RWPE2 (cell line): Measurements from ENCODE around the gene ALOX5AP.

Source experiments
- ATAC-seq: fragments of 200-7000 bp; cut with Tn5 transposase; 3 replicates; pipeline ENCODE4 v1.9.1; 2021; ENCODE audit warnings: low read depth
- DNase-seq: peaks from one replicate; pipeline ENCODE4 v3.0.0-alpha.2; 2020; ENCODE audit warnings: low spot score
- H3K27ac ChIP-seq: fragments of 450-650 bp; 2 replicates; pipeline ENCODE4 v1.5.1; 2017; ENCODE audit warnings: mild to moderate bottlenecking; ENCODE audit not compliant: poor library complexity, severe bottlenecking
- H3K27me3 ChIP-seq: fragments of 250-450 bp; sonication (Bioruptor Pico); 2 replicates; pipeline ENCODE4 v1.5.1; 2021; ENCODE audit warnings: mild to moderate bottlenecking, moderate library complexity; ENCODE audit not compliant: insufficient read depth, poor library complexity, severe bottlenecking
- H3K36me3 ChIP-seq: fragments of 250-450 bp; sonication (Bioruptor Pico); 2 replicates; pipeline ENCODE4 v1.5.1; 2020; ENCODE audit warnings: low read depth, mild to moderate bottlenecking, moderate library complexity
- H3K4me1 ChIP-seq: fragments of 250-450 bp; sonication (Bioruptor Pico); 2 replicates; pipeline ENCODE4 v1.5.1; 2021; ENCODE audit warnings: mild to moderate bottlenecking, moderate library complexity; ENCODE audit not compliant: insufficient read depth, poor library complexity, severe bottlenecking
- H3K4me3 ChIP-seq: fragments of 250-450 bp; sonication (Bioruptor Pico); 2 replicates; pipeline ENCODE4 v1.5.1; 2021; ENCODE audit warnings: mild to moderate bottlenecking, moderate library complexity; ENCODE audit not compliant: severe bottlenecking
- H3K9me3 ChIP-seq: fragments of 250-450 bp; sonication (Bioruptor Pico); 2 replicates; pipeline ENCODE4 v1.5.1; 2021; ENCODE audit warnings: mild to moderate bottlenecking, moderate library complexity; ENCODE audit not compliant: severe bottlenecking
- CTCF ChIP-seq: fragments of 450-650 bp; IDR thresholded peaks from one replicate; pipeline ENCODE4 v1.5.1; 2017; ENCODE audit warnings: mild to moderate bottlenecking, moderate library complexity; ENCODE audit not compliant: poor library complexity, severe bottlenecking

Gene ALOX5AP

DNA sequence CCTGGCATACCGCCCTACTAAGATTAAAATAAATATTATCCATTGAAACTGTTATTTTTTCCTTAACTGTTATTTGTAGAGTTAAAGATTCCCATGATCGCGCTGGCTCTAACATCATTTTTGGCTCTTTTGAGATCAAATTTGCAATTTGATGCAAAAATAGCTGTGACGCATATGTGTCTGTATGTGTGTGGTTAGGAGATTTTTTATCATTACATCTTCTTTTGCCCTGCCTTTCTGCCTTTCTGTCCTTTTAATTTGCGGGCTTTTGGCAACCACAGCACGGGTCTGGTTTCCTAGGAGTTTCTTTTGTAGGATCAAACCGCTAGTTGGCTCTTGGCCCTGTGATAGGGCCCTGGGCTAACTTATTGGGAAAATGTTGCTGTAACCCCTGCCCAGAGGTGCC is 37.3 kb upstream of the ALOX5AP start:
- no peaks in the 10 kb centered on the region for H3K36me3 ChIP-seq
- TF ChIP-seq CTCF: no peak
- H3K9me3 ChIP-seq: no peaks in the 10 kb centered on the region
- ATAC-seq (no peak), DNase-seq (no peak)
- no peaks in the 10 kb centered on the region for H3K27me3 ChIP-seq
- H3K4me1 ChIP-seq: peaks cover 9% of the 10 kb centered on the region
- H3K4me3 ChIP-seq: no peak overlapping the region
- no peak overlapping the region for H3K27ac ChIP-seq

GRCh38 chr13:30698488-30699005 is 36.8 kb upstream of the ALOX5AP start:
- no peak for TF ChIP-seq CTCF
- no peaks in the 10 kb centered on the region for H3K36me3 ChIP-seq
- H3K4me3 ChIP-seq: no peak overlapping the region
- DNase-seq: no peak
- no peak overlapping the region for H3K27ac ChIP-seq
- ATAC-seq: no peak
- peaks cover 9% of the 10 kb centered on the region for H3K4me1 ChIP-seq
- no peaks in the 10 kb centered on the region for H3K9me3 ChIP-seq
- no peaks in the 10 kb centered on the region for H3K27me3 ChIP-seq

DNA sequence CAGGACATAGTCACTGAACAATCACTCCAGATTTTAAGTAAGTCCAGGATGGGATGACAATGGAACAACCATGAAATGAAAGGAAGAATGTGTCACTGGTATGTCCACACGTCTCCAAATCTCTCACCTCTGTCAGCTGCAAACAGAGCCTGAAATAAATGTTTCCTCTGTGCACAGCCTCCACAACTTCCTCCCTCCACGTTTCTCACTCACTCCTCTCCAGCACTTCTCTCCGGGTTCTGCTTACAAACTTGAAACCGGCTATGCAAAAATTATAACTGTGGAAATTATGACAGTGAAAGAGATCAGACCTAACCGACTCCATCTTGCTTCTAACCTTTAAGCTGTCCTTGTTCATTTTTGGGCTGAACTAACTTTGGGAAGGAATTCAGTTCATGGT is 35.0 kb upstream of the ALOX5AP start:
- H3K9me3 ChIP-seq: no peaks in the 10 kb centered on the region
- no peak overlapping the region for H3K4me3 ChIP-seq
- no peak for ATAC-seq
- no peaks in the 10 kb centered on the region for H3K36me3 ChIP-seq
- no peaks in the 10 kb centered on the region for H3K27me3 ChIP-seq
- no peak for DNase-seq
- TF ChIP-seq CTCF: no peak
- no peak overlapping the region for H3K27ac ChIP-seq
- H3K4me1 ChIP-seq: peaks cover 9% of the 10 kb centered on the region

DNA sequence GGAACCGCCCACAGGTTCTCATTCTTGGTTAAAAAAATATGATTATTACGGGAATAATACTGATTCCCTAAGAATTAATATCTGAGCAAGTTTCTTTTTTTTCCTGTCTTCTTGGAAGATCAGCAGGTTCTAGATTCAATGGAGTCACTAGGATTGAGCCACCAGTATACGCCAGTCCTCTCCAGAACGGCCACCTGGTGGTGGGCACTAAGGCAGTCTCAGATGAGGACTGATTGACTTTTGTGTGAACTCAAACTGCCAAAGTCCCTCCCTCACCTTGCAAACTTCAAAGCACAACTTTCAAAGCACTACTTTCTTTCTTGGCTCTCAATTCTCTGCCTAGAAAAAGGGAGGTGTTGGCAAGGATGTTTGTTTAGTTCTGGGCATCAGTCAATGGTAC is 33.3 kb upstream of the ALOX5AP start:
- peaks cover 9% of the 10 kb centered on the region for H3K4me1 ChIP-seq
- no peaks in the 10 kb centered on the region for H3K27me3 ChIP-seq
- no peak for DNase-seq
- no peak for ATAC-seq
- no peaks in the 10 kb centered on the region for H3K9me3 ChIP-seq
- H3K4me3 ChIP-seq: no peak overlapping the region
- no peak overlapping the region for H3K27ac ChIP-seq
- TF ChIP-seq CTCF: no peak
- H3K36me3 ChIP-seq: no peaks in the 10 kb centered on the region

GRCh38 chr13:30704596-30704995 is 30.7 kb upstream of the ALOX5AP start:
- no peak overlapping the region for H3K4me3 ChIP-seq
- no peaks in the 10 kb centered on the region for H3K27me3 ChIP-seq
- ATAC-seq: no peak

More at GRCh38 chr13:30704596-30704995, 30.7 kb upstream of the ALOX5AP start:
- Histone ChIP-seq H3K36me3 (no peaks in the 10 kb centered on the region), H3K27ac (no peak overlapping the region), H3K4me1 (peaks cover 11% of the 10 kb centered on the region), H3K9me3 (no peaks in the 10 kb centered on the region)
- DNase-seq: no peak
- no peak for TF ChIP-seq CTCF
